SK-N-MC (cell line): ENCODE results near the gene SUGP1.

Experiments used
- EZH2 ChIP-seq: fragments of 200-600 bp; sonication (generic); IDR thresholded peaks from one replicate; pipeline ENCODE4 v1.6.1; 2017; ENCODE audit warnings: antibody characterized with exemption
- FOXP2 ChIP-seq: optimal IDR thresholded peaks from 2 replicates; pipeline ENCODE3; 2011; ENCODE audit warnings: mild to moderate bottlenecking, moderate library complexity; ENCODE audit not compliant: insufficient read depth; ENCODE audit errors: extremely low read length, control extremely low read depth
- POLR2AphosphoS5 ChIP-seq: IDR thresholded peaks from 2 replicates; pipeline ENCODE4 v1.6.1; 2012; ENCODE audit warnings: mild to moderate bottlenecking, low read depth, low read length, borderline replicate concordance

- TF ChIP-seq FOXP2 (no peak), POLR2AphosphoS5 (no peak), EZH2 (no peak)
Observed at GRCh38 chr19:19258589-19259338, 61.5 kb downstream of the SUGP1 start.
